HepG2 (cell line): ENCODE measurements around the gene ATP1B2. TPM values are rescaled to one million over a fixed set of nuclear protein-coding genes. Genes with fewer than 3 reads are reported as not detected.

Source experiments
- ASH2L ChIP-seq: fragments of 300-600, 200-600 bp; sonication (generic); IDR thresholded peaks from 2 replicates; pipeline ENCODE4 v1.7.0; 2017; ENCODE audit warnings: low read depth, mild to moderate bottlenecking, moderate library complexity, mixed read lengths, low read length; ENCODE audit not compliant: insufficient read length
- HOXA3 ChIP-seq: sonication (generic); formaldehyde crosslinking; IDR thresholded peaks from 2 replicates; pipeline ENCODE4 v1.5.0; 2020; ENCODE audit warnings: missing genetic modification reagents
- KDM6A ChIP-seq: IDR thresholded peaks from 2 replicates; pipeline ENCODE4 v1.6.1; 2016; ENCODE audit warnings: low read depth
- RBM22 ChIP-seq: fragments of 200-400 bp; formaldehyde crosslinking; optimal IDR thresholded peaks from 2 replicates; pipeline ENCODE3; 2017; ENCODE audit warnings: mild to moderate bottlenecking, low read length, moderate library complexity
- ZBTB3 ChIP-seq: sonication (generic); formaldehyde crosslinking; IDR thresholded peaks from 2 replicates; pipeline ENCODE4 v1.4.0; 2020; ENCODE audit warnings: low read depth, mild to moderate bottlenecking, moderate library complexity, missing genetic modification reagents, borderline replicate concordance
- ZNF326 ChIP-seq: sonication (generic); formaldehyde crosslinking; IDR thresholded peaks from 2 replicates; pipeline ENCODE4 v1.4.0; 2020; ENCODE audit warnings: missing genetic modification reagents, borderline replicate concordance
- ZNF335 ChIP-seq: sonication (generic); formaldehyde crosslinking; IDR thresholded peaks from 2 replicates; pipeline ENCODE4 v1.4.0; 2020; ENCODE audit warnings: missing genetic modification reagents
- ZNF350 ChIP-seq: sonication (generic); formaldehyde crosslinking; IDR thresholded peaks from 2 replicates; pipeline ENCODE4 v1.4.0; 2020; ENCODE audit warnings: mild to moderate bottlenecking, low read depth, missing genetic modification reagents, borderline replicate concordance
- ZNF510 ChIP-seq: sonication (generic); formaldehyde crosslinking; IDR thresholded peaks from 2 replicates; pipeline ENCODE4 v1.4.0; 2020; ENCODE audit warnings: low read depth, mild to moderate bottlenecking, missing genetic modification reagents
- ZNF7 ChIP-seq: IDR thresholded peaks from 2 replicates; pipeline ENCODE4 v1.6.1; 2016; ENCODE audit warnings: missing biosample characterization, missing genetic modification reagents
- ZNF777 ChIP-seq: sonication (generic); formaldehyde crosslinking; IDR thresholded peaks from 2 replicates; pipeline ENCODE4 v1.4.0; 2020; ENCODE audit warnings: missing genetic modification reagents
- ZSCAN30 ChIP-seq: sonication (generic); formaldehyde crosslinking; IDR thresholded peaks from 2 replicates; pipeline ENCODE4 v1.5.0; 2020; ENCODE audit warnings: mild to moderate bottlenecking, missing genetic modification reagents
- polyA plus RNA-seq, 8 experiments: library from polyadenylated mRNA; depleted of rRNA in 3 of 8; stranded (reverse) in 7 of 8; unstranded in 1 of 8; fragments of >200 nt; fragmentation: Illumina TruSeq in 4 of 8; extraction: Trizol in 4 of 8; gene quantifications; 2 replicates each; pipeline versions ENCODE4 v1.2.1 to v1.2.3, GENCODE V29; 2011 to 2016; ENCODE audit warnings: low read depth in 4 of 8, missing spikeins in 1 of 8, mixed read lengths in 1 of 8; ENCODE audit not compliant: insufficient read depth in 1 of 8
- total RNA-seq, 5 experiments: library from RNA; depleted of rRNA; stranded (reverse); fragments of >200 nt; fragmentation: Illumina TruSeq; extraction: Trizol; gene quantifications; 2 replicates each; pipeline ENCODE4 v1.2.3, GENCODE V29; 2016; ENCODE audit warnings: low read depth in 1 of 5
- TF ChIP-seq, protein P1 (sequence below): sonication (generic); formaldehyde crosslinking; IDR thresholded peaks from 2 replicates; pipeline ENCODE4 v1.4.0; 2020; ENCODE audit warnings: missing genetic modification reagents, mild to moderate bottlenecking, borderline replicate concordance
- TF ChIP-seq, protein P2 (sequence below): sonication (generic); formaldehyde crosslinking; IDR thresholded peaks from 2 replicates; pipeline ENCODE4 v1.4.0; 2020; ENCODE audit warnings: low read depth, missing genetic modification reagents
- TF ChIP-seq, protein P3 (sequence below): IDR thresholded peaks from 2 replicates; pipeline ENCODE4 v1.6.1; 2016
- TF ChIP-seq, protein P4 (sequence below): sonication (generic); formaldehyde crosslinking; IDR thresholded peaks from 2 replicates; pipeline ENCODE4 v1.4.0; 2020; ENCODE audit warnings: missing genetic modification reagents

ATP1B2 gene
- total and polyA plus RNA-seq, 2 of the 13 experiments (the other 11 are each of a cell fraction or from before 2014, with no cell fraction given), result not detected

DNA sequence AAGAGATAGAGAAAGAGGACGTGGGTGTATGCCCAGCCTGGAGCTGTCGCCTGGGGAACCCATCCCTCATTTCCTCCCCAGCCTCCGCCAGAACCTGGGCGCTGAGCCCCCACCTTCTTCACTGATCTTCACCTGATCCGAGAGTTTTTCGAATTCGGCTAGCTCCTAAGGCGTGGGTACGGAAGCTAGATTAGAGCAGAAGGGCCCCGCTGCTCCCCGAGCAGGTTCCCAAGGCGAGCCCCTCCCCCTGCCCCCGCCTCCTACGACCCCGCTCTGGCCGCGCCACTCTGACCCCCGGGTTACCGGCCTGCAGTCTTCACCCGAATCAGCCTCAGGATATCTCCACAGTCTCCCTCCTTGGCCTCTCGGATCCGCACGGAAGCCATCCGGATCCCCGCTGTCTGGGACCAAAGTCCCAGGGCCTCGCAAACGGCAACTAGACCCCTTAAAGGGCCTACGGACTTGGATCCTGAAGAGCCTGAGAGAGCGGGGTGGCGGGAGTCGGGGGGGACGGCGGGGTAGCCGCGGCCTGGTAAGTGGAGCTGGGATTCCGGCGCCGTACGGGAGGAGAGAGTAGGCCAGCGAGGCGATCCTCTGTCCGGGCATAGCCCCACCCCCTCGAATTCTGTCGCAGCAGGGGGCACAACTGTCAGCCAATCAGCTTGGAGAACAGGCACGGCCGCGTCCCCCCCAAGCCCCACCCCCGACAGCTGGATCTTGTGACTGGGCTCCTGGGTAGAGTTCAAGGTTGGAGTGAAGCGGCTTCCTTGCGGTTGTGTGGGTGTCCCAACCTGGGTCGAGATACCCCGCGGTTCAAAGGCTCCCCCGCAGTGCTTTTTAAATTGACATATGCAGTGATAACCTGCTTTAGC, 23.2 kb upstream of the ATP1B2 start, which contains the start of gene SAT2 (continued):
- TF ChIP-seq ZNF777 (CRISPR knock-in tag) (peak; percentile 53; the same call in 1 of the 2 replicates), RBM22 (no peak), ZBTB3 (no peak), KDM6A (CRISPR knock-in tag) (no peak), HOXA3 (CRISPR knock-in tag) (peak; percentile 82), ZNF350 (CRISPR knock-in tag) (no peak; the same call in 1 of the 2 replicates), ZNF7 (CRISPR knock-in tag) (no peak), ZNF326 (CRISPR knock-in tag) (no peak), ZNF510 (no peak), ZNF335 (no peak), ZSCAN30 (no peak), ASH2L (peak; percentile 77)
- TF ChIP-seq, protein P1, sequence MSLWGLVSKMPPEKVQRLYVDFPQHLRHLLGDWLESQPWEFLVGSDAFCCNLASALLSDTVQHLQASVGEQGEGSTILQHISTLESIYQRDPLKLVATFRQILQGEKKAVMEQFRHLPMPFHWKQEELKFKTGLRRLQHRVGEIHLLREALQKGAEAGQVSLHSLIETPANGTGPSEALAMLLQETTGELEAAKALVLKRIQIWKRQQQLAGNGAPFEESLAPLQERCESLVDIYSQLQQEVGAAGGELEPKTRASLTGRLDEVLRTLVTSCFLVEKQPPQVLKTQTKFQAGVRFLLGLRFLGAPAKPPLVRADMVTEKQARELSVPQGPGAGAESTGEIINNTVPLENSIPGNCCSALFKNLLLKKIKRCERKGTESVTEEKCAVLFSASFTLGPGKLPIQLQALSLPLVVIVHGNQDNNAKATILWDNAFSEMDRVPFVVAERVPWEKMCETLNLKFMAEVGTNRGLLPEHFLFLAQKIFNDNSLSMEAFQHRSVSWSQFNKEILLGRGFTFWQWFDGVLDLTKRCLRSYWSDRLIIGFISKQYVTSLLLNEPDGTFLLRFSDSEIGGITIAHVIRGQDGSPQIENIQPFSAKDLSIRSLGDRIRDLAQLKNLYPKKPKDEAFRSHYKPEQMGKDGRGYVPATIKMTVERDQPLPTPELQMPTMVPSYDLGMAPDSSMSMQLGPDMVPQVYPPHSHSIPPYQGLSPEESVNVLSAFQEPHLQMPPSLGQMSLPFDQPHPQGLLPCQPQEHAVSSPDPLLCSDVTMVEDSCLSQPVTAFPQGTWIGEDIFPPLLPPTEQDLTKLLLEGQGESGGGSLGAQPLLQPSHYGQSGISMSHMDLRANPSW (CRISPR knock-in tag), result no peak
- TF ChIP-seq, protein P2, sequence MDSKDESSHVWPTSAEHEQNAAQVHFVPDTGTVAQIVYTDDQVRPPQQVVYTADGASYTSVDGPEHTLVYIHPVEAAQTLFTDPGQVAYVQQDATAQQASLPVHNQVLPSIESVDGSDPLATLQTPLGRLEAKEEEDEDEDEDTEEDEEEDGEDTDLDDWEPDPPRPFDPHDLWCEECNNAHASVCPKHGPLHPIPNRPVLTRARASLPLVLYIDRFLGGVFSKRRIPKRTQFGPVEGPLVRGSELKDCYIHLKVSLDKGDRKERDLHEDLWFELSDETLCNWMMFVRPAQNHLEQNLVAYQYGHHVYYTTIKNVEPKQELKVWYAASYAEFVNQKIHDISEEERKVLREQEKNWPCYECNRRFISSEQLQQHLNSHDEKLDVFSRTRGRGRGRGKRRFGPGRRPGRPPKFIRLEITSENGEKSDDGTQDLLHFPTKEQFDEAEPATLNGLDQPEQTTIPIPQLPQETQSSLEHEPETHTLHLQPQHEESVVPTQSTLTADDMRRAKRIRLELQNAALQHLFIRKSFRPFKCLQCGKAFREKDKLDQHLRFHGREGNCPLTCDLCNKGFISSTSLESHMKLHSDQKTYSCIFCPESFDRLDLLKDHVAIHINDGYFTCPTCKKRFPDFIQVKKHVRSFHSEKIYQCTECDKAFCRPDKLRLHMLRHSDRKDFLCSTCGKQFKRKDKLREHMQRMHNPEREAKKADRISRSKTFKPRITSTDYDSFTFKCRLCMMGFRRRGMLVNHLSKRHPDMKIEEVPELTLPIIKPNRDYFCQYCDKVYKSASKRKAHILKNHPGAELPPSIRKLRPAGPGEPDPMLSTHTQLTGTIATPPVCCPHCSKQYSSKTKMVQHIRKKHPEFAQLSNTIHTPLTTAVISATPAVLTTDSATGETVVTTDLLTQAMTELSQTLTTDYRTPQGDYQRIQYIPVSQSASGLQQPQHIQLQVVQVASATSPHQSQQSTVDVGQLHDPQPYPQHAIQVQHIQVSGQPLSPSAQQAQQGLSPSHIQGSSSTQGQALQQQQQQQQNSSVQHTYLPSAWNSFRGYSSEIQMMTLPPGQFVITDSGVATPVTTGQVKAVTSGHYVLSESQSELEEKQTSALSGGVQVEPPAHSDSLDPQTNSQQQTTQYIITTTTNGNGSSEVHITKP (CRISPR knock-in tag), result no peak; the same call in 1 of the 2 replicates
- TF ChIP-seq, protein P3, sequence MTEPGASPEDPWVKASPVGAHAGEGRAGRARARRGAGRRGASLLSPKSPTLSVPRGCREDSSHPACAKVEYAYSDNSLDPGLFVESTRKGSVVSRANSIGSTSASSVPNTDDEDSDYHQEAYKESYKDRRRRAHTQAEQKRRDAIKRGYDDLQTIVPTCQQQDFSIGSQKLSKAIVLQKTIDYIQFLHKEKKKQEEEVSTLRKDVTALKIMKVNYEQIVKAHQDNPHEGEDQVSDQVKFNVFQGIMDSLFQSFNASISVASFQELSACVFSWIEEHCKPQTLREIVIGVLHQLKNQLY (CRISPR knock-in tag), result no peak
- TF ChIP-seq, protein P4, sequence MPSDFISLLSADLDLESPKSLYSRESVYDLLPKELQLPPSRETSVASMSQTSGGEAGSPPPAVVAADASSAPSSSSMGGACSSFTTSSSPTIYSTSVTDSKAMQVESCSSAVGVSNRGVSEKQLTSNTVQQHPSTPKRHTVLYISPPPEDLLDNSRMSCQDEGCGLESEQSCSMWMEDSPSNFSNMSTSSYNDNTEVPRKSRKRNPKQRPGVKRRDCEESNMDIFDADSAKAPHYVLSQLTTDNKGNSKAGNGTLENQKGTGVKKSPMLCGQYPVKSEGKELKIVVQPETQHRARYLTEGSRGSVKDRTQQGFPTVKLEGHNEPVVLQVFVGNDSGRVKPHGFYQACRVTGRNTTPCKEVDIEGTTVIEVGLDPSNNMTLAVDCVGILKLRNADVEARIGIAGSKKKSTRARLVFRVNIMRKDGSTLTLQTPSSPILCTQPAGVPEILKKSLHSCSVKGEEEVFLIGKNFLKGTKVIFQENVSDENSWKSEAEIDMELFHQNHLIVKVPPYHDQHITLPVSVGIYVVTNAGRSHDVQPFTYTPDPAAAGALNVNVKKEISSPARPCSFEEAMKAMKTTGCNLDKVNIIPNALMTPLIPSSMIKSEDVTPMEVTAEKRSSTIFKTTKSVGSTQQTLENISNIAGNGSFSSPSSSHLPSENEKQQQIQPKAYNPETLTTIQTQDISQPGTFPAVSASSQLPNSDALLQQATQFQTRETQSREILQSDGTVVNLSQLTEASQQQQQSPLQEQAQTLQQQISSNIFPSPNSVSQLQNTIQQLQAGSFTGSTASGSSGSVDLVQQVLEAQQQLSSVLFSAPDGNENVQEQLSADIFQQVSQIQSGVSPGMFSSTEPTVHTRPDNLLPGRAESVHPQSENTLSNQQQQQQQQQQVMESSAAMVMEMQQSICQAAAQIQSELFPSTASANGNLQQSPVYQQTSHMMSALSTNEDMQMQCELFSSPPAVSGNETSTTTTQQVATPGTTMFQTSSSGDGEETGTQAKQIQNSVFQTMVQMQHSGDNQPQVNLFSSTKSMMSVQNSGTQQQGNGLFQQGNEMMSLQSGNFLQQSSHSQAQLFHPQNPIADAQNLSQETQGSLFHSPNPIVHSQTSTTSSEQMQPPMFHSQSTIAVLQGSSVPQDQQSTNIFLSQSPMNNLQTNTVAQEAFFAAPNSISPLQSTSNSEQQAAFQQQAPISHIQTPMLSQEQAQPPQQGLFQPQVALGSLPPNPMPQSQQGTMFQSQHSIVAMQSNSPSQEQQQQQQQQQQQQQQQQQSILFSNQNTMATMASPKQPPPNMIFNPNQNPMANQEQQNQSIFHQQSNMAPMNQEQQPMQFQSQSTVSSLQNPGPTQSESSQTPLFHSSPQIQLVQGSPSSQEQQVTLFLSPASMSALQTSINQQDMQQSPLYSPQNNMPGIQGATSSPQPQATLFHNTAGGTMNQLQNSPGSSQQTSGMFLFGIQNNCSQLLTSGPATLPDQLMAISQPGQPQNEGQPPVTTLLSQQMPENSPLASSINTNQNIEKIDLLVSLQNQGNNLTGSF (CRISPR knock-in tag), result peak; percentile 56; the same call in 1 of the 2 replicates
